ENCODE results near the gene OSBPL3.

OSBPL3 gene

GRCh38 chr7:24821045-24821753 lies 158.8 kb downstream of the OSBPL3 start (continued):
- TF ChIP-seq MEIS1 (CRISPR knock-in tag; IDR thresholded peaks at IDR 0.05; ENCODE audit: borderline replicate concordance) (peak; percentile 50; the same call in 1 of the 2 replicates), ZBTB17 (tag by site-specific recombination; IDR thresholded peaks at IDR 0.05) (0 out of 2 replicates have a peak, but pooled peaks have one; percentile 9), KLF1 (tag by site-specific recombination; IDR thresholded peaks at IDR 0.05) (peak; percentile 71), BCL6B (tag by site-specific recombination; IDR thresholded peaks at IDR 0.05) (no peak), EGR2 (tag by site-specific recombination; IDR thresholded peaks at IDR 0.05; ENCODE audit: low read depth) (0 out of 2 replicates have a peak, but pooled peaks have one; percentile 22), ZNF449 (tag by site-specific recombination; IDR thresholded peaks at IDR 0.05) (no peak), ZNF404 (tag by site-specific recombination; IDR thresholded peaks at IDR 0.05) (no peak), KLF7 (tag by site-specific recombination; IDR thresholded peaks at IDR 0.05; ENCODE audit: borderline replicate concordance) (peak; percentile 75), ZNF362 (tag by site-specific recombination; IDR thresholded peaks at IDR 0.05) (0 out of 2 replicates have a peak, but pooled peaks have one; percentile 28), ZNF394 (tag by site-specific recombination; IDR thresholded peaks at IDR 0.05; ENCODE audit: borderline replicate concordance) (no peak), SP7 (tag by site-specific recombination; IDR thresholded peaks at IDR 0.05) (peak; percentile 87), SP3 (tag by site-specific recombination; IDR thresholded peaks at IDR 0.05) (0 out of 2 replicates have a peak, but pooled peaks have one; percentile 14), ZSCAN16 (tag by site-specific recombination; IDR thresholded peaks at IDR 0.05) (no peak), ZBTB20 (tag by site-specific recombination; IDR thresholded peaks at IDR 0.05) (no peak), KLF9 (tag by site-specific recombination; IDR thresholded peaks at IDR 0.05; ENCODE audit: low read depth) (peak; percentile 65), ZNF211 (tag by site-specific recombination; IDR thresholded peaks at IDR 0.05; ENCODE audit: low read depth) (no peak), ZFHX2 (tag by site-specific recombination; conservative IDR thresholded peaks at IDR 0.05) (peak; percentile 40), ZNF112 (tag by site-specific recombination; IDR thresholded peaks at IDR 0.05) (no peak)

- H3K4me1 ChIP-seq (ENCODE audit: control insufficient read depth, insufficient read depth, low read length), result 0 out of 2 replicates have a peak, but pooled peaks cover 4% of the 10 kb centered on the region
- ChIA-PET POLR2A (no interaction called here), CTCF (interaction anchor here (0.6 to 3.8 kb wide), 37 partner anchors 9 to 620 kb away, joined by 3 to 52 read pairs (median 4); partner anchors contain the start of gene OSBPL3)
- H3K9me3 ChIP-seq (ENCODE audit: control insufficient read depth, insufficient read depth, low read depth, low read length), result no peaks in the 10 kb centered on the region
- peaks cover 0 to 5% of the 10 kb centered on the region in 2 experiments; a peak in 1 of 3 replicates for H3K36me3 ChIP-seq (ENCODE audit: control insufficient read depth in 2 of 2, insufficient read depth in 1 of 2, low read length in 2 of 2)
- no peak for TF ChIP-seq SP2 (tag by site-specific recombination; IDR thresholded peaks at IDR 0.05)
- no peak for TF ChIP-seq ZNF223 (tag by site-specific recombination; IDR thresholded peaks at IDR 0.05)
- TF ChIP-seq ZNF239 (tag by site-specific recombination; IDR thresholded peaks at IDR 0.05), result no peak
- no peak for TF ChIP-seq ZNF76 (tag by site-specific recombination; IDR thresholded peaks at IDR 0.05; ENCODE audit: borderline replicate concordance, low read depth)
- no peak for TF ChIP-seq ZNF521 (tag by site-specific recombination; IDR thresholded peaks at IDR 0.05)
- TF ChIP-seq ZNF707 (tag by site-specific recombination; IDR thresholded peaks at IDR 0.05), result no peak
- TF ChIP-seq SCRT1 (tag by site-specific recombination; IDR thresholded peaks at IDR 0.05; ENCODE audit: borderline replicate concordance), result no peak
- no peak for TF ChIP-seq OVOL3 (tag by site-specific recombination; IDR thresholded peaks at IDR 0.05)
- no peak for TF ChIP-seq TSHZ1 (tag by site-specific recombination; IDR thresholded peaks at IDR 0.05; ENCODE audit: borderline replicate concordance)
- no peak for TF ChIP-seq EGR2 (tag by site-specific recombination; IDR thresholded peaks at IDR 0.05; ENCODE audit: low read depth)
- TF ChIP-seq ZNF837 (tag by site-specific recombination; IDR thresholded peaks at IDR 0.05), result no peak
- no peak for TF ChIP-seq ZNF19 (tag by site-specific recombination; IDR thresholded peaks at IDR 0.05; ENCODE audit: low read depth)
- no peak overlapping the region for H3K4me3 ChIP-seq (ENCODE audit: low read depth, low read length)
- no peak overlapping the region for H3K27ac ChIP-seq (ENCODE audit: extremely low read depth, low read depth, low read length)
Observed at GRCh38 chr7:24820730-24821044, 159.3 kb downstream of the OSBPL3 start.

All from HEK293 (cell line).